ENCODE measurements around the gene SLC22A15.
"Not testable (repeated sequence)": the region's sequence is repeated elsewhere in the genome, so short reads cannot be mapped to it uniquely, and the experiment has no call there.

SLC22A15 gene

DNA sequence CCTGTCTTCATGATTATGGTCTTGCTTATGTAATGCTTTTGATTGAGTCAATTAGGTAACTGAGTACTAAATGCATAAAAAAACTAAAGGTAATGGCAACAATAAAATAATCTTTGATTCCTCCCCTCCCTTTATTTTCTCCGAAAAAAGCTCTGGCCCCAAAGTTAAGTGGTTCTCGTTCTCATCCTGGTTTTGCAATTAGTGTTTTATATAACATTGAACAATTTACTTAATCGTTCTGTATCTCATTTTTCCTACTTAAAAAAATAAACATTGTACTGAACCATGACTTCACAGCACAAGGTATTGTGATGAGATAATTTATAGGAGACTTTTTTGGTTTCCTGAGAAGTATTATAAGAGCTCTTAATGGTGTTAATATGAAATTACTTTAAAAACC is 11.3 kb downstream of the SLC22A15 start:
- DNase-seq (ENCODE audit: low read depth in 1 of 2, low spot score in 1 of 2): no peak
- TF ChIP-seq GABPA (IDR thresholded peaks at IDR 0.05; ENCODE audit: low read depth): no peak
- Histone ChIP-seq H3K27me3 (ENCODE audit: insufficient read depth, poor library complexity, severe bottlenecking) (no peaks in the 10 kb centered on the region), H3K27ac (replicated peaks) (no peak overlapping the region), H3K4me3 (replicated peaks; ENCODE audit: insufficient read depth, low read length) (no peak overlapping the region)

DNA sequence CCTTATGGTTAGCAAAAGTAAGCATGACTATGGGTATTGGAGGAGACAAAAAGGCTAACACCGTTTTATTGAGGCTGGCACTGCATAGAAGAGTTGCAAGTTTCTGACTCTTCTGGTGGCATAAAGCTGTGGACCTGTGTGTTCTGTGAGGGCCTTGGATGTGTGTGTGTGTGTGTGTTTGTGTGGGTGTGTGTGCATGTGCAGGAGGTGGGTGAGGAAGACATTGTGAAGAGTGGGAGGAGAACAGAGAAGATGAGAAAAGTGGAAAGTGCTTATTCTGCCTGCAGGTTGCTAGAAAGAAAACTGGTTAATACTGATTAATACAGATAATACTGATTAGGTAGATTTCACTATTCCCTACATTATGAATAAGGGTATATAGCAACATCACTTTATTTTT is 12.6 kb downstream of the SLC22A15 start:
- TF ChIP-seq, protein P1, sequence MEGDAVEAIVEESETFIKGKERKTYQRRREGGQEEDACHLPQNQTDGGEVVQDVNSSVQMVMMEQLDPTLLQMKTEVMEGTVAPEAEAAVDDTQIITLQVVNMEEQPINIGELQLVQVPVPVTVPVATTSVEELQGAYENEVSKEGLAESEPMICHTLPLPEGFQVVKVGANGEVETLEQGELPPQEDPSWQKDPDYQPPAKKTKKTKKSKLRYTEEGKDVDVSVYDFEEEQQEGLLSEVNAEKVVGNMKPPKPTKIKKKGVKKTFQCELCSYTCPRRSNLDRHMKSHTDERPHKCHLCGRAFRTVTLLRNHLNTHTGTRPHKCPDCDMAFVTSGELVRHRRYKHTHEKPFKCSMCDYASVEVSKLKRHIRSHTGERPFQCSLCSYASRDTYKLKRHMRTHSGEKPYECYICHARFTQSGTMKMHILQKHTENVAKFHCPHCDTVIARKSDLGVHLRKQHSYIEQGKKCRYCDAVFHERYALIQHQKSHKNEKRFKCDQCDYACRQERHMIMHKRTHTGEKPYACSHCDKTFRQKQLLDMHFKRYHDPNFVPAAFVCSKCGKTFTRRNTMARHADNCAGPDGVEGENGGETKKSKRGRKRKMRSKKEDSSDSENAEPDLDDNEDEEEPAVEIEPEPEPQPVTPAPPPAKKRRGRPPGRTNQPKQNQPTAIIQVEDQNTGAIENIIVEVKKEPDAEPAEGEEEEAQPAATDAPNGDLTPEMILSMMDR (IDR thresholded peaks at IDR 0.05; ENCODE audit: insufficient read depth, low read length): no peak
- TF ChIP-seq POLR2AphosphoS5 (IDR thresholded peaks at IDR 0.05; ENCODE audit: low read depth) (no peak), SPI1 (IDR thresholded peaks at IDR 0.05; ENCODE audit: borderline replicate concordance, low read depth) (no peak), GABPA (IDR thresholded peaks at IDR 0.05; ENCODE audit: low read depth) (no peak)
- TF ChIP-seq, protein P2, sequence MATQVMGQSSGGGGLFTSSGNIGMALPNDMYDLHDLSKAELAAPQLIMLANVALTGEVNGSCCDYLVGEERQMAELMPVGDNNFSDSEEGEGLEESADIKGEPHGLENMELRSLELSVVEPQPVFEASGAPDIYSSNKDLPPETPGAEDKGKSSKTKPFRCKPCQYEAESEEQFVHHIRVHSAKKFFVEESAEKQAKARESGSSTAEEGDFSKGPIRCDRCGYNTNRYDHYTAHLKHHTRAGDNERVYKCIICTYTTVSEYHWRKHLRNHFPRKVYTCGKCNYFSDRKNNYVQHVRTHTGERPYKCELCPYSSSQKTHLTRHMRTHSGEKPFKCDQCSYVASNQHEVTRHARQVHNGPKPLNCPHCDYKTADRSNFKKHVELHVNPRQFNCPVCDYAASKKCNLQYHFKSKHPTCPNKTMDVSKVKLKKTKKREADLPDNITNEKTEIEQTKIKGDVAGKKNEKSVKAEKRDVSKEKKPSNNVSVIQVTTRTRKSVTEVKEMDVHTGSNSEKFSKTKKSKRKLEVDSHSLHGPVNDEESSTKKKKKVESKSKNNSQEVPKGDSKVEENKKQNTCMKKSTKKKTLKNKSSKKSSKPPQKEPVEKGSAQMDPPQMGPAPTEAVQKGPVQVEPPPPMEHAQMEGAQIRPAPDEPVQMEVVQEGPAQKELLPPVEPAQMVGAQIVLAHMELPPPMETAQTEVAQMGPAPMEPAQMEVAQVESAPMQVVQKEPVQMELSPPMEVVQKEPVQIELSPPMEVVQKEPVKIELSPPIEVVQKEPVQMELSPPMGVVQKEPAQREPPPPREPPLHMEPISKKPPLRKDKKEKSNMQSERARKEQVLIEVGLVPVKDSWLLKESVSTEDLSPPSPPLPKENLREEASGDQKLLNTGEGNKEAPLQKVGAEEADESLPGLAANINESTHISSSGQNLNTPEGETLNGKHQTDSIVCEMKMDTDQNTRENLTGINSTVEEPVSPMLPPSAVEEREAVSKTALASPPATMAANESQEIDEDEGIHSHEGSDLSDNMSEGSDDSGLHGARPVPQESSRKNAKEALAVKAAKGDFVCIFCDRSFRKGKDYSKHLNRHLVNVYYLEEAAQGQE (IDR thresholded peaks at IDR 0.05; ENCODE audit: insufficient replicate concordance, low read depth): no peak
- no peak overlapping the region for H3K27ac ChIP-seq (replicated peaks)
- DNase-seq (ENCODE audit: low read depth in 1 of 2, low spot score in 1 of 2): no peak
- no peaks in the 10 kb centered on the region for H3K27me3 ChIP-seq (ENCODE audit: insufficient read depth, poor library complexity, severe bottlenecking)
- no peak overlapping the region for H3K4me3 ChIP-seq (replicated peaks; ENCODE audit: insufficient read depth, low read length)

DNA sequence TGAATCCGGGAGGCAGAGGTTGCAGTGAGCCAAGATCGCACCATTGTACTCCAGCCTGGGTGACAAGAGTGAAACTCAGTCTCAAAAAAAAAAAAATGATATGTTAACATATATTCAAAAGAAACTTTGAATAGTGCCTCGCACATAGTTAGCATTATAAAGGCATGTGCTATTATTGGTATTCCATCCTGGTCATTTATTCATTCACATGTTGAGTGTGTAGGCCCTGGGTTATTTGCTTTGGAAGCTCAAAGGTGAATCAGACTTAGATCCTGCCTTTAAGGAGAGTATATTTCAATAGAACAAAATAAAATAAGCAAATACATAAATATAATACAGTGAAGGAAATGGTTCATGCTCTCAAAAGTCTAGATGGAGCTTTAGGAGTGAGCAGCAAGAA is 13.4 kb downstream of the SLC22A15 start:
- H3K27me3 ChIP-seq (ENCODE audit: insufficient read depth, poor library complexity, severe bottlenecking): no peaks in the 10 kb centered on the region
- TF ChIP-seq, protein P1 (IDR thresholded peaks at IDR 0.05; ENCODE audit: insufficient read depth, low read length): no peak
- TF ChIP-seq SPI1 (IDR thresholded peaks at IDR 0.05; ENCODE audit: borderline replicate concordance, low read depth) (no peak), POLR2AphosphoS5 (IDR thresholded peaks at IDR 0.05; ENCODE audit: low read depth) (no peak), GABPA (IDR thresholded peaks at IDR 0.05; ENCODE audit: low read depth) (no peak)
- TF ChIP-seq, protein P2 (IDR thresholded peaks at IDR 0.05; ENCODE audit: insufficient replicate concordance, low read depth): no peak
- no peak overlapping the region for H3K4me3 ChIP-seq (replicated peaks; ENCODE audit: insufficient read depth, low read length)
- H3K27ac ChIP-seq (replicated peaks): no peak overlapping the region
- DNase-seq (ENCODE audit: low read depth in 1 of 2, low spot score in 1 of 2): no peak

DNA sequence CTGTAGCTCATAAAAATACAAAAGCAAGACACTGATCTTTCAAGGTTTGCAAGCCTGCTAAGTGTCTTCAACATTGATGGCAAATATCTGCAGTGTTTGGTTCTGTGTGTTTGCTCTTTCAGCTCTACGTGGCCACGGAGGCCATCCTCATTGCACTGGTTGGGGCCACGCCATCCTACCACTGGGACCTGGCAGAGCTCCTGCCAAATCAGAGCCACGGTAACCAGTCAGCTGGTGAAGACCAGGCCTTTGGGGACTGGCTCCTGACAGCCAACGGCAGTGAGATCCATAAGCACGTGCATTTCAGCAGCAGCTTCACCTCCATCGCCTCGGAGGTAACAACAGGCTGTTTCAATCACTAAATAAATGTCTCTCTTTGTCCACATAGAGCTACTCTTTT is 15.6 kb downstream of the SLC22A15 start:
- Histone ChIP-seq H3K4me3 (replicated peaks; ENCODE audit: insufficient read depth, low read length) (no peak overlapping the region), H3K27me3 (ENCODE audit: insufficient read depth, poor library complexity, severe bottlenecking) (no peaks in the 10 kb centered on the region), H3K27ac (replicated peaks) (no peak overlapping the region)
- TF ChIP-seq, protein P1 (IDR thresholded peaks at IDR 0.05; ENCODE audit: insufficient read depth, low read length): no peak
- no peak for TF ChIP-seq GABPA (IDR thresholded peaks at IDR 0.05; ENCODE audit: low read depth)
- TF ChIP-seq, protein P2 (IDR thresholded peaks at IDR 0.05; ENCODE audit: insufficient replicate concordance, low read depth): no peak
- no peak for DNase-seq (ENCODE audit: low read depth in 1 of 2, low spot score in 1 of 2)

DNA sequence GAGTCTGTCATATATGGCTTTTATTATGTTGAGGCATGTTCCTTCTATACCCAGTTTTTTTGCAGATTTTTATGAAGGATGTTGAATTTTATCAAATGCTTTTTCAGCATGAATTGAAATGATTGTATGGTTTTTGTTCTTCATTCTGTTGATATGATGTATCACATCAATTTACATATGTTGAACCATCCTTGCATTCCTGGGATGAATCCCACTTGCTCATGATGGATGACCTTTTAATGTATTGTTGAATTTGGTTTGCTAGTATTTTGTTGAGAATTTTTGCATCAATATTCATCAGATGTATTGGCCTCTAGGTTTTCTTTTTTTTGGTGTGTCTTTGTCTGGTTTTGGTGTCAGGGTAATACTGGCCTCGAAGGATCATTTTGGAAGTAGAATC is 21.6 kb downstream of the SLC22A15 start:
- not testable (repeated sequence) for DNase-seq (ENCODE audit: low read depth in 1 of 2, low spot score in 1 of 2); H3K27ac ChIP-seq (replicated peaks); H3K4me3 ChIP-seq (replicated peaks; ENCODE audit: insufficient read depth, low read length); H3K27me3 ChIP-seq (ENCODE audit: insufficient read depth, poor library complexity, severe bottlenecking)

Data from HL-60 (cell line).